ENCODE data around the gene LAYN.

Gene LAYN

DNA sequence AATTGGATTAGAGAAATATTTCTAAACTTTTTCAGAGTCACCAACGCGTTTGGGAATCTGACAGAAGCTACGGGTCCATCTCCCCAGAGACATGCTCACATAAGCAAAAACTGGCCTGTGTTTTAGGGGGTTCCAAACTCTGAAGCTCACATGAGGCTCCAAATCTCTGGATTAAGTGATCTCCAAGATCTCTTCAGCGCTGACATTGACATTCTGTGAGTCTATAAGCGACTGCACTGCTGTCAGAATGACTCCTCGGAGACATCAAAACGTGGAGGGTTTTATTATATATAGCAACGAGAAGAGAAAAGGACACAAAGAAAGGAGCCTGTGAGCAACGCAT is 61.1 kb downstream of the LAYN start:
- no peak for DNase-seq (ENCODE audit: low read depth)
- TF ChIP-seq, protein P1, sequence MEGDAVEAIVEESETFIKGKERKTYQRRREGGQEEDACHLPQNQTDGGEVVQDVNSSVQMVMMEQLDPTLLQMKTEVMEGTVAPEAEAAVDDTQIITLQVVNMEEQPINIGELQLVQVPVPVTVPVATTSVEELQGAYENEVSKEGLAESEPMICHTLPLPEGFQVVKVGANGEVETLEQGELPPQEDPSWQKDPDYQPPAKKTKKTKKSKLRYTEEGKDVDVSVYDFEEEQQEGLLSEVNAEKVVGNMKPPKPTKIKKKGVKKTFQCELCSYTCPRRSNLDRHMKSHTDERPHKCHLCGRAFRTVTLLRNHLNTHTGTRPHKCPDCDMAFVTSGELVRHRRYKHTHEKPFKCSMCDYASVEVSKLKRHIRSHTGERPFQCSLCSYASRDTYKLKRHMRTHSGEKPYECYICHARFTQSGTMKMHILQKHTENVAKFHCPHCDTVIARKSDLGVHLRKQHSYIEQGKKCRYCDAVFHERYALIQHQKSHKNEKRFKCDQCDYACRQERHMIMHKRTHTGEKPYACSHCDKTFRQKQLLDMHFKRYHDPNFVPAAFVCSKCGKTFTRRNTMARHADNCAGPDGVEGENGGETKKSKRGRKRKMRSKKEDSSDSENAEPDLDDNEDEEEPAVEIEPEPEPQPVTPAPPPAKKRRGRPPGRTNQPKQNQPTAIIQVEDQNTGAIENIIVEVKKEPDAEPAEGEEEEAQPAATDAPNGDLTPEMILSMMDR (conservative IDR thresholded peaks at IDR 0.05; ENCODE audit: low read length), result no peak
- peak overlapping the region; percentile 59 for H3K4me3 ChIP-seq (ENCODE audit: low read length)

GRCh38 chr11:111601979-111602864 is 61.7 kb downstream of the LAYN start, which contains the start of gene SIK2:
SIK2 (plus strand) TSS chr11:111602449; CDS start chr11:111602564, 115 bp downstream.
- peak within 1 kb of the TSS; percentile 86 for H3K4me3 ChIP-seq (ENCODE audit: low read length)

GRCh38 chr11:111602865-111603610 is 62.5 kb downstream of the LAYN start:
- TF ChIP-seq, protein P1 (conservative IDR thresholded peaks at IDR 0.05; ENCODE audit: low read length), result no peak; the same call in 1 of the 2 replicates
- peak; percentile 43 for DNase-seq (ENCODE audit: low read depth)
- H3K4me3 ChIP-seq (ENCODE audit: low read length), result peak overlapping the region; percentile 86

More at GRCh38 chr11:111601979-111602864, 61.7 kb downstream of the LAYN start, which contains the start of gene SIK2:
- peak; percentile 95 for DNase-seq (ENCODE audit: low read depth)
- TF ChIP-seq, protein P1 (conservative IDR thresholded peaks at IDR 0.05; ENCODE audit: low read length), result peak; percentile 72

DNA sequence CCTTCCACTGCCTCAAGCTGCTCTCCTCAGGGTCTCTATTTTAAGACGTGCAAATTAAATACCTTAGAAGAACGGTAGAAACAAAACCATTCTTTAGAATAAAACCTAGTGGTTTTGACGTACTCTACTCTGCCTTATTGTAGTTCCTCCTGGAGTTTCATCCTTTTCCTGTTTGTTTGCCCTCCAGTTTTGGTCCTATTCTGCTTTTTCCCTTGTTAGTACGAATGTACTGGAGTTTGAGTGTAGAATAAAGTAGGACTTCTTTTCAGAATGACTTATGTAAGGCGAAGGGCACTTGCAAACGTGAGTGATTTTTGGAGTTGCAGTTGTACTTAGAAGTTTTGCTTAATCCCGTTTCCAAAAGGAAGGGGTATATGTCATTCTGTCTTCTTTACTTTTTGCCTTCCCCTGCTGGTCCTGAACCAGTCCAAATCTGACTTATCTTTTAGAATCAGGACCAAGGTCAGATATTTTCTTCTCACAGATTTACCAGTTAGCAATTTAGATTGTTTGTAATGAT is 63.2 kb downstream of the LAYN start:
- DNase-seq (ENCODE audit: low read depth), result no peak
- peak overlapping the region; percentile 86 for H3K4me3 ChIP-seq (ENCODE audit: low read length)
- TF ChIP-seq, protein P1 (conservative IDR thresholded peaks at IDR 0.05; ENCODE audit: low read length), result no peak

DNA sequence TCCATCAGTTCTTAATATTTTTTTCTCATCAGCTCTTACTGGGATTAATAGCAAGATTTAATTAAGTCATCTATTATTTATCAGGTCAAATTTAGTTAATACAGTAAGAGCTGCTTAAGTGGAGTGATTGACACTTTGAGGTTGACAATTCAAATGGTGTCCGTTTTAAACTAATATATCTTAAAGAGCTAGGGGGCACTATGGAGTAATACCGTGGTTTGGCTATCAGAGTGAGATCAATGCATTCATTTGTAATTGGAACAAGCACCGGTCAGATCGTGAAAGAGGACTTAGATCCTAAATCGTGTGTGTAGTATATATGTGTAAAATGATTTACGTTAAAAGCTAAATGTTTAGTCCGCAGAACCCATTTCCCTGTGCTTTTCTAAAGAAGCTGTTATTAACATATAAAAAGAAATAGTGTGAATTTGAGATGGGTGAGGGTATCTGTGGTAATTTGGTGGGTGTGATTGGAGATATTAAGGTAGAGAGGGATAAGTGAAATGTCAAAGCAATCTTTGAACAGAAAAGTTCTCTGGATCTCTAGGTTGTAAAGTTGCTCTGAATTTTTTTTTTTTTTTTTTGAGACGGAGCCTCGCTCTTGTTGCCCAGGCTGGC is 64.0 kb downstream of the LAYN start:
- peak overlapping the region; percentile 86 for H3K4me3 ChIP-seq (ENCODE audit: low read length)
- TF ChIP-seq, protein P1 (conservative IDR thresholded peaks at IDR 0.05; ENCODE audit: low read length), result peak; percentile 69
- DNase-seq (ENCODE audit: low read depth), result peak; percentile 39

- TF ChIP-seq, protein P1 (conservative IDR thresholded peaks at IDR 0.05; ENCODE audit: low read length), result no peak
- no peak overlapping the region for H3K4me3 ChIP-seq (ENCODE audit: low read length)
- DNase-seq (ENCODE audit: low read depth), result no peak
Observed at GRCh38 chr11:111605681-111606080, 65.2 kb downstream of the LAYN start.
